ENCODE data around the gene NOL12.
A peak's percentile ranks its signal among the peaks of the same experiment; 100 is the strongest.

Gene NOL12

GRCh38 chr22:37686002-37686982, at the start of gene NOL12:
Gene NOL12 (plus strand): TSS chr22:37686343. CDS start chr22:37686393, 50 bp downstream.
- Mint-ChIP-seq H3K4me3 (peak within 1 kb of the TSS; percentile 80), H3K9me3 (no peaks in the 10 kb centered on the region), H3K4me1 (peaks cover 32% of the 10 kb centered on the region), H3K27me3 (no peaks in the 10 kb centered on the region), H3K27ac (ENCODE audit: low read depth) (peak within 1 kb of the TSS; percentile 97), H3K36me3 (ENCODE audit: insufficient read depth) (peaks cover 19% of the 10 kb centered on the region)
- ATAC-seq (replicated peaks; ENCODE audit: extremely low read depth, poor library complexity, severe bottlenecking) (peak; percentile 89), DNase-seq (ENCODE audit: low spot score in 2 of 2) (peak; percentile 66 to 68)

- no peaks in the 10 kb centered on the region for H3K9me3 Mint-ChIP-seq
- H3K27me3 Mint-ChIP-seq = no peaks in the 10 kb centered on the region
- H3K36me3 Mint-ChIP-seq (ENCODE audit: insufficient read depth) = peaks cover 26% of the 10 kb centered on the region
- no peak for DNase-seq (ENCODE audit: low spot score in 2 of 2)
- H3K27ac Mint-ChIP-seq (ENCODE audit: low read depth) = peak overlapping the region; percentile 77
- peak overlapping the region; percentile 99 for H3K4me3 Mint-ChIP-seq
- no peak for ATAC-seq (replicated peaks; ENCODE audit: extremely low read depth, poor library complexity, severe bottlenecking)
- peaks cover 68% of the 10 kb centered on the region for H3K4me1 Mint-ChIP-seq
Observed at GRCh38 chr22:37636949-37637273, 49.2 kb upstream of the NOL12 start.

- Mint-ChIP-seq H3K27ac (ENCODE audit: low read depth) (peak overlapping the region; percentile 78), H3K4me1 (peaks cover 68% of the 10 kb centered on the region), H3K4me3 (peak overlapping the region; percentile 99), H3K36me3 (ENCODE audit: insufficient read depth) (peaks cover 33% of the 10 kb centered on the region), H3K27me3 (no peaks in the 10 kb centered on the region), H3K9me3 (no peaks in the 10 kb centered on the region)
- no peak for DNase-seq (ENCODE audit: low spot score in 2 of 2)
- peak; percentile 37 for ATAC-seq (replicated peaks; ENCODE audit: extremely low read depth, poor library complexity, severe bottlenecking)
Observed at GRCh38 chr22:37638391-37639069, 47.6 kb upstream of the NOL12 start.

GRCh38 chr22:37639070-37639760, 46.9 kb upstream of the NOL12 start, which contains the start of gene SH3BP1:
Gene SH3BP1 (plus strand): TSS chr22:37639669. CDS start chr22:37639788, 119 bp downstream.
- H3K4me3 Mint-ChIP-seq = peak within 1 kb of the TSS; percentile 99
- peak within 1 kb of the TSS; percentile 89 for H3K27ac Mint-ChIP-seq (ENCODE audit: low read depth)

GRCh38 chr22:37639771-37640590, 46.2 kb upstream of the NOL12 start:
- Mint-ChIP-seq H3K36me3 (ENCODE audit: insufficient read depth) (peaks cover 38% of the 10 kb centered on the region), H3K27ac (ENCODE audit: low read depth) (peak overlapping the region; percentile 89), H3K9me3 (no peaks in the 10 kb centered on the region), H3K4me1 (peaks cover 58% of the 10 kb centered on the region), H3K4me3 (peak overlapping the region; percentile 99), H3K27me3 (no peaks in the 10 kb centered on the region)
- peak; percentile 11 for ATAC-seq (replicated peaks; ENCODE audit: extremely low read depth, poor library complexity, severe bottlenecking)
- no peak for DNase-seq (ENCODE audit: low spot score in 2 of 2)

More at GRCh38 chr22:37639070-37639760, 46.9 kb upstream of the NOL12 start, which contains the start of gene SH3BP1:
- Mint-ChIP-seq H3K9me3 (no peaks in the 10 kb centered on the region), H3K27me3 (no peaks in the 10 kb centered on the region), H3K4me1 (peaks cover 65% of the 10 kb centered on the region), H3K36me3 (ENCODE audit: insufficient read depth) (peaks cover 34% of the 10 kb centered on the region)
- DNase-seq (ENCODE audit: low spot score in 2 of 2) (no peak), ATAC-seq (replicated peaks; ENCODE audit: extremely low read depth, poor library complexity, severe bottlenecking) (peak; percentile 35)

- no peaks in the 10 kb centered on the region for H3K9me3 Mint-ChIP-seq
- H3K36me3 Mint-ChIP-seq (ENCODE audit: insufficient read depth) = peaks cover 46% of the 10 kb centered on the region
- peak overlapping the region; percentile 99 for H3K4me3 Mint-ChIP-seq
Observed at GRCh38 chr22:37640591-37641560, 45.3 kb upstream of the NOL12 start.

GRCh38 chr22:37641561-37641949, 44.6 kb upstream of the NOL12 start:
- H3K4me3 Mint-ChIP-seq = peak overlapping the region; percentile 99
- no peaks in the 10 kb centered on the region for H3K27me3 Mint-ChIP-seq
- H3K27ac Mint-ChIP-seq (ENCODE audit: low read depth) = no peak overlapping the region
- peaks cover 48% of the 10 kb centered on the region for H3K36me3 Mint-ChIP-seq (ENCODE audit: insufficient read depth)
- H3K4me1 Mint-ChIP-seq = peaks cover 52% of the 10 kb centered on the region
- ATAC-seq (replicated peaks; ENCODE audit: extremely low read depth, poor library complexity, severe bottlenecking) = no peak
- no peaks in the 10 kb centered on the region for H3K9me3 Mint-ChIP-seq
- no peak for DNase-seq (ENCODE audit: low spot score in 2 of 2)

More at GRCh38 chr22:37640591-37641560, 45.3 kb upstream of the NOL12 start:
- DNase-seq (ENCODE audit: low spot score in 2 of 2) (no peak), ATAC-seq (replicated peaks; ENCODE audit: extremely low read depth, poor library complexity, severe bottlenecking) (no peak)
- Mint-ChIP-seq H3K27ac (ENCODE audit: low read depth) (peak overlapping the region; percentile 89), H3K4me1 (peaks cover 57% of the 10 kb centered on the region), H3K27me3 (no peaks in the 10 kb centered on the region)

- peaks cover 61% of the 10 kb centered on the region for H3K36me3 Mint-ChIP-seq (ENCODE audit: insufficient read depth)
- no peaks in the 10 kb centered on the region for H3K27me3 Mint-ChIP-seq
- peaks cover 34% of the 10 kb centered on the region for H3K4me1 Mint-ChIP-seq
- H3K27ac Mint-ChIP-seq (ENCODE audit: low read depth) = peak overlapping the region; percentile 61
- no peaks in the 10 kb centered on the region for H3K9me3 Mint-ChIP-seq
- ATAC-seq (replicated peaks; ENCODE audit: extremely low read depth, poor library complexity, severe bottlenecking) (peak; percentile 59), DNase-seq (ENCODE audit: low spot score in 2 of 2) (peak; percentile 75 to 91)
- peak overlapping the region; percentile 68 for H3K4me3 Mint-ChIP-seq
Observed at GRCh38 chr22:37643225-37643847, 42.8 kb upstream of the NOL12 start.

GRCh38 chr22:37647317-37647716, 38.8 kb upstream of the NOL12 start:
- DNase-seq (ENCODE audit: low spot score in 2 of 2) (no peak), ATAC-seq (replicated peaks; ENCODE audit: extremely low read depth, poor library complexity, severe bottlenecking) (no peak)
- Mint-ChIP-seq H3K9me3 (no peaks in the 10 kb centered on the region), H3K27ac (ENCODE audit: low read depth) (no peak overlapping the region), H3K36me3 (ENCODE audit: insufficient read depth) (peaks cover 84% of the 10 kb centered on the region), H3K4me3 (no peak overlapping the region), H3K27me3 (no peaks in the 10 kb centered on the region), H3K4me1 (peaks cover 16% of the 10 kb centered on the region)

- Mint-ChIP-seq H3K4me1 (peaks cover 10% of the 10 kb centered on the region), H3K4me3 (no peak overlapping the region), H3K27me3 (no peaks in the 10 kb centered on the region), H3K27ac (ENCODE audit: low read depth) (no peak overlapping the region), H3K9me3 (no peaks in the 10 kb centered on the region), H3K36me3 (ENCODE audit: insufficient read depth) (peaks cover 85% of the 10 kb centered on the region)
- DNase-seq (ENCODE audit: low spot score in 2 of 2) (no peak), ATAC-seq (replicated peaks; ENCODE audit: extremely low read depth, poor library complexity, severe bottlenecking) (no peak)
Observed at GRCh38 chr22:37647928-37648327, 38.2 kb upstream of the NOL12 start.
